Mesenteric fat pad (tissue), 1 donor: ENCODE results near the gene KCNT1. TPM values are rescaled to one million over a fixed set of nuclear protein-coding genes. Genes with fewer than 3 reads are reported as not detected.

ENCODE experiments used
- DNase-seq: peaks from one replicate; pipeline ENCODE4 v3.0.0-alpha.2; 2020; ENCODE audit warnings: low spot score
- total RNA-seq: library from RNA; stranded (reverse); fragmentation: NEBNext Ultra II Directional; extraction: Animal tissue kit (Norgen Biotek cat#: 25700); gene quantifications from one replicate; pipeline ENCODE4 v1.2.1, GENCODE V29; 2021
- donor health status: DM: yes; HTN: yes; CAD: no.

Gene KCNT1
- total RNA-seq, 1 donor from 2014 or later = 0.06 TPM

DNA sequence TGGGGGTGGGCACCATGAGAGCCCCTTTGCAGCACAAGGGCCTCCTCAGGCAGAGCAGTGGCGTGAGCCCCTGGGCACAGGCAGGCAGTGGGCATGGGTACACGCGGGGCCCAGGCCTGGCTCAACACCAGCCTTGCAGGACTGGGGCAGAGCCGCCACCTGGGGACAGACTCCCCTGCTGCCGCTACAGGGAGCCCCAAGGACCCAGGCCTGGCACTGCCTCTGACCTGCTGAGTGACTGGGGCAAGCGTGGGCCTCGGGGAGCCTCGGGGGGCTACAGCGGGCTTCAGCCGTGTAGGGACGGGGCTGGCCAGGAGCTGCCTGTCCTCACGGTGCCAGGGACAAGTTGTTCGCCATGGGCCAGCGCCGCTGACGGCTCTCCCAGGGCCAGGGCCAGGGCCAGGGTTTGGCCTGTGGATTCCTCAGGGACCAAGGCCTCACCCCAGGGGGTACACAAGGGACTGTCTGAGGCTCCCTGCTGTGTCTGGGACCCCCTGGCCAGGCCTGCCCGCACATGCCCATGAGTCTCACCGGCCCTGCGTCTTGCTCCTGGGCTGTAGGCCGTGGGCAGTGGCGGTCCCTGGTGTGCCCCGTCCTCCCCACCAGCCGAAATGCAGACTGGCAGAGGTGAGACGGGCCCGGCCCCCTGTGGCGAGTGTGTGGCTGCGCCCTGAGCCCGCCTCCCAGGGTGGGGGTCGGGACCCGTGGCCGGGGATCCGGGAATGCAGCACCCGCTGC lies 42.5 kb downstream of the KCNT1 start:
- no peak for DNase-seq

DNA sequence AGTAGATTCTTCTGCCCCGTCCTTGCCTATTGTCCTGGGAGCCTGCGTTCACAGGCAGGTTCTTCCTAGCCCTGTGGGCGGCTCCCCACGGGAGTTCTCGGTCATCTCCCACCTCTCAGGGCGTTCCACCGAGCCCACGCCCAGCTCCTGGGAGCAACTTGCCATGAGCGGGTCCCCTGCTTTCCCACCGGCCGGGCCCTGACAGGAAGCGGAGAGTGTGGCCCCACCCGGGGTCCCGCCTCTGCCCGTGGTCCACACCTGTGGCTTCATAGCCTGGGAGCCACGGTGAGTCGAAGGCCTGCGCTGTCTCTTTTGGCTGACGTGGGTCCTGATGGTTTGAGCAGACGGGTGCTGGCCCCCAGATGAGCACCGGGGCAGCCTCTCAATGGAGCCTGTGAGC lies 43.2 kb downstream of the KCNT1 start:
- no peak for DNase-seq

DNA sequence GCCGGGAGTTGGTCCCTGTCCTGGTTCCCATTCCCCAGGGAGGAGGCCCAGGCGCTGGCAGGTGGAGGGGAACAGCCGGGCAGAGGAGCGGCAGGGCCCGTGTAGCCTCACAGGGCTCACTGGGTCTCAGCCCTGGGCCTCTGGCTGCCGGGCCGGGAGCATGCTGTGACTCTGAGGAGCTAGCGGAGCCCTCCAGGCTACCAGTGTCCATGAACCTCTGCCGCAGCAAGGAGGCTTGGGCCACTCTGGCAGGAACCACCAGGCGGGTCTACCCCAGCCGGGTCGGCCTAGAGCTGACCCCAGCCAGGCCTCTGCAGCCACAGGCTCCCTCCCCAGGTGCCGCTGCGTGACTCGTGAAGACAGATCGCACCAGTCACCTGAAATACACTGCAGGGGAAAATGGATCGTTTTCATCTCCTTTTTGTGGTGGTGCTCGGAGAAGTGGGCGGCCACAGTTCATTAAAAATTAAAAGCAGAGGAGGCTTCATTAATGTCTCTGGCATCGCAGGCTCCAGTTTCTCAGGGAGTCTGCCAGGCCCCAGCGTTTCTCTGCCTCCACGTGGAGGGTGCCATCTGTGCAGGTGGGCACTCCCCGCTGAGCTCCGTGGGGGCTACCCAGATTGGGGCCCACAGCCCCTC lies 43.8 kb downstream of the KCNT1 start:
- no peak for DNase-seq

DNA sequence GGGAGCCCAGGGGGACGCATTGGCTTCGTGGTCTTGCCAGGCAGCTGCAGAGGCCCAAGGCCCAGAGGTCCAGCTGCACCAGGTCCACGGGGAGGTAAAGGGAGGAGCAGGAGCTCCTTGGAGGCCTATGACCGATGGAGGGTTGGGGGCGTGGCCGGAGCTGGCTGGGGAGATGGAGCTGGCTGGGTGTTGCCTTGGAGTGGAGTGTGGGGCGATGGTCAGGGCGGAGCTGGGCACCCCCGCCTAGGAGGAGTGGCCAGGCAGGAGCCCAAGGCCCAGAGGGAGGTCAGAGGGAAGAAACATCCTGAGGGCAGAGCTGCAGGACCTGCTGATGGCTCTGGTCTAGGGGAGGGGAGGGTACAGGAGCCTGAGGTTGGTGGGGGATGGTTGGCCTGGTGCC lies 44.6 kb downstream of the KCNT1 start:
- DNase-seq = no peak

DNA sequence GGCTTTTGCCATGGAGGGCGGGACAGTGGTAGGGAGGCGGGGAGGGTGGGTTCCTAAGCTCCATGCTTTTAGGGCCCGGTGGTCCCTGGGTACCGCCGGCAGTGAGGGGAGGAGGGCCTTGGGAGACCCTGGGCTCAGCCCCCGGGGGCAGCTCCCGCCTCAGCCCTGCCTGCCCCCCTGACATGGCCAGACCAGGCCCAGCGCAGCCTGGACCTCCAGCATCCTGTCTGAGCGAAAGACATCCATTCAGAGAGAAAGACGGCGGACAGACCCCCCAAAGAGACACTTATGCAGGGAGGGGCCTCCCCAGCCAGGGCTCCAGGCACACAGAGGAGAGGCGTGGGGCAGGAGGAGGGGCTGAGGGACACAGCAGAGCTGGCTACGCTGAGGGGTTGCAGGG lies 45.3 kb downstream of the KCNT1 start:
- DNase-seq = no peak

DNA sequence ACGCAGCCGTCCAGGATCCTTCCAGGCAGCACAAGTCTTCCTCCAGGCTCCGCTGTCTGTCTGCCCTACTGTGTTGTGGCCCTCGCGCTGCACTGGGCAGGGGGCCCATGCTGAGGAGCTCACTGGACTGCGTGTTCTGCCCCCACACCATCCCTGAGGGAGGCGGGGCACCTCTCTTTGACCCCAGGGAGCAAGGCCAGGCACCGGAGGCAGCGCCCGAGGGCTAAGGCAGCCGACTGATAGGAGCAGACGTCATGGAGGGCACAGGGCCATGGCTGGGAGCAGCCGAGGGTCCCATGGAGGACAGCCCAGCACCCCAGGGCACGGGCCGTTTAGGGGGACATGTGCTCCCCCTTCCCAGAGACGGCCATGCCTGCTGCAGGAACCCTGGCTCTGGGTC lies 46.7 kb downstream of the KCNT1 start:
- DNase-seq = no peak

DNA sequence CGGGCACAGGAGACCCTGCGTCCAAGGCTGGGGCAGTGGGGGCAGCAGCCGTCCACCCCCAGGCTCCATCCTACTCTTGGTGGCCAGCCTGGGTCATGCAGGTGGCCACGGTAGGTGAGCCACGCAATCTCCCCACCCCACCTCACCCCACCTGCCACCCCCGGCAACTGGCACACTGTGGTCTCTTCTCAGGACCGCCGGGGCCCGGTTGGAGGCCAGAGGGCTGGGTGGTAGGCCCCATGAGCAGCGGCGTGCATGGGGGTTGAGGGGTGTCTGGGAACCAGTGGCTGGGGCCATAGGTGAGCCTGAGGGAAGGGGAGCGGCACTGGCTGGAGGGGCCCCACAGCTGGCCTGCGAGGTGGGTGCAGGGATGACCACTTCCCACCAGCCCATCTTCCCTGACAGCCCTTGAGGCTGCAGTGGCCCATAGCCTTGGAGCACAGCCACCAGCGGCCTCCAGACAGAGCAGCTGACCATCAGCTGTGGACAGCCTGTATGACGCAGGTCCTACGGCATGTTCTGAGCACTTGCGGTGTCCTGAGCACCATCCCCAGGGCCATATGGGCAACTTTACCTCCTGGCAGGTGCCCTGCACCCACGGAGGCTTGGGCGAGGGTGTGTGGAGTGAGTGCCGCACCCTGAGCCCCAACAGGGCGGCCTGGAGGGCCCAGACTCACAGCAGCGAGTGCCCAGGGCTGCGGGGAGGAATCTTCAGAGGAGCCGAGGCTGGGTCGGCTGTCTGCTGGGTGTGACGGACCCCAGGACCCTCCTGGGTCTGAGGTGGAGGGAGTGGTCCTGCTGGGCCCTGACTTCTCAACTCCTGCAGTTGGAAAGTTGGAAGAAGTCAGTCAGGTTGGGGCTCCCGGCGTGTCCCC lies 47.4 kb downstream of the KCNT1 start:
- no peak for DNase-seq

DNA sequence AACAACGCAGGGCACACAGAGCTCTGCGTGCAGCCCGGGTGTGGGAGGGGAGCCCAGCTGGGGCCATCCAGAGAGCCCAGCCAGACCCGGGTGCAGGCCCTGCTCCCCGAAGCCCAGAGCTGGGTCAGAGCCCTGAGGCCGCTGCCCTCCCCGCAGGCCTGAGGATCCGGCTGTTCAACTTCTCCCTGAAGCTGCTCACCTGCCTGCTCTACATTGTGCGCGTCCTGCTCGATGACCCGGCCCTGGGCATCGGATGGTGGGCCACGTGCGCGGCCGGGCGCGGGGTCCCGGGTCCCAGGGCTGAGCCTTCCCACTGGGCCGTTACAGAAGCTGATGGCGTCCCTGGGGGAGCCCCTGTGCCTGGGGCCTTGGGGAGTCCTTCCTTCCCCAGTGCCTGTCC lies 48.8 kb downstream of the KCNT1 start:
- no peak for DNase-seq

DNA sequence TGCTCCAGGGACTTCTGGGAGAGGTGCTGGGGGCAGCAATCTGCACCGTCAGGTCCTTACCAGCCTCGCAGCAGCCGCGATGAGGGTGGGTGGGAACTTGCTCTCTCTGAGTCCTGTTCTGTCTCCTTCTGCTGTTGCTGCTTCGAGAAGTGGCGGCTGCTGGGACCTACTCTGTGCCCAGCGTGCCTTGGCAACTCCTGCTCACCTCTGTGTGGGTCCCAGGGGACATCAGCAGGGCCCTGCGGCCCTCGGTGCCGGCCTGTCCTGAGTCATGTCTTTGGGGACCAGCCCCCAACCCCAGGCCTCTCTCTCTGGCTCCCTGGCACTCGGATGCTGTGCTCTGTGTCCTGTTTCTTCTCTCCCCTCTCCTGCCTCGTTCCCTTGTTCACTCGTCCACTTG lies 49.5 kb downstream of the KCNT1 start:
- no peak for DNase-seq

DNA sequence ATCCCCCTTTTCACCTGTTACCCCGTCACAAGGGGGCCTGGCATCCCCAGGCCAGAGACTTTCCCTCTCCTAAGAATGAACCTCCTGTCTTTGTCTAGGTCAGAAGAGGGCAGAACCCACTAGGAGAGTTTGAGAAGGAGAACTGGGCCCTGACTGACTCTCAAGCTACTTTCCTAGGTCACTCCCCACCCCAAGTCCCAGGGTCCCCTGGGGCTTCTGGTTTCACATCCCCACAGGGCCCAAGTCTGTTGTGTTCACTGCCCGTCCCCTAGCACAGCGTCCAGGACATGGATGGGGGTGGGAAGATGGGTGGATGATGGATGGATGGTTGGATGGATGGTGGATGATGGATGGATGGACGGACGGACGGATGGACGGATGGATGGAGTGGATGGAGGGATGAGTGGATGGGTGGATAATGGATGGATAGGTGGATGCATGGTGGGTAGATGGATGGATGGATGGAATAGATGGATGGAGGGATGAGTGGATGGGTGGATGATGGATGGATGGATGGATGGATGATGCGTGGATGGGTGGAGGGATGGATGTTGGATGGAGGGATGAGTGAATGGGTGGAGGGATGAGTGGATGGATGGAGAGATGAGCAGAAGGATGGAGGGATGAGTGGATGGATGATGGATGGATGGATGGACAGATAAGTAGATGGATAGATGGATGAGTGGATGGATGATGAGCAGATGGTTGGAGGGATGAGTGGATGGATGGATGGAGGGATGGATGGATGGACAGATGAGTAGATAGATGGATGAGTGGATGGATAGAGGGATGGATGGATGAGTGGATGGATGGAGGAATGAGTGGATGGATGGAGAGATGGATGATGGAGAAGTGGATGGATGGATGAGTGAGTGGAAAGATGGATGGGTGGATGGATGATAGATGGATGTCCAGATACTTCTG lies 50.6 kb downstream of the KCNT1 start:
- DNase-seq = no peak

DNA sequence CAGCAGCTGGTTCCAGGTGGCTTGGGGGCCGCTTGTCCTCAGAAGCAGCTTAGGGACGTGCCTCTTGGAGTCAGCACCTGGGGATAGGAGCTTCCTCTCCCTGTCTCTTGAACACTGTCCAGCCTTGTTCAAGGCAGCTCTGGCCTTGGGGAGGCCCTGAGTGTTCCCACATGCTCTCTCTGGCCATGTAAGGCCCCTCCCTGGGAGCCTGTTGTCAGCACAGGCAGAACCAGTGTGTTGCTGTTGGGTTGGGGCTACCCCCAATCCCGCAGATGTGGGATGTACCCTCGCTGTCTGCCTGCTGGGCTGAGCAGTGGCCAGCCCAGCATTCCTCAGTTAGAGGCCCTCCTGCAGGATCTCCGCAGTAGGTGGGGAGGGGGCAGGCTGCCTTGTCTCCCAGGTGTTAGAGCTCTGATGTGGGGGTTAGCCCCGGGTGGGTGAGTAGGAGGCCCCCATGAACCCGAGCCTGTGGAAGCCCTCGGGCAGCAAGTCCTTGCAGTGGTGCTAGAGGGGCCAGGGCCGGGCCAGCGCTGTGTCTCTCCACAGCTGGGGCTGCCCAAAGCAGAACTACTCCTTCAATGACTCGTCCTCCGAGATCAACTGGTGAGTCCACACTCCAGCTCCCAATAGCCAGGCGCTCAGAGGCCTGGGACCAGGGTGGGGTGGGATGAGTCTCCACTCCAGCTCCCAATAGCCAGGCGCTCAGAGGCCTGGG lies 51.6 kb downstream of the KCNT1 start:
- no peak for DNase-seq

DNA sequence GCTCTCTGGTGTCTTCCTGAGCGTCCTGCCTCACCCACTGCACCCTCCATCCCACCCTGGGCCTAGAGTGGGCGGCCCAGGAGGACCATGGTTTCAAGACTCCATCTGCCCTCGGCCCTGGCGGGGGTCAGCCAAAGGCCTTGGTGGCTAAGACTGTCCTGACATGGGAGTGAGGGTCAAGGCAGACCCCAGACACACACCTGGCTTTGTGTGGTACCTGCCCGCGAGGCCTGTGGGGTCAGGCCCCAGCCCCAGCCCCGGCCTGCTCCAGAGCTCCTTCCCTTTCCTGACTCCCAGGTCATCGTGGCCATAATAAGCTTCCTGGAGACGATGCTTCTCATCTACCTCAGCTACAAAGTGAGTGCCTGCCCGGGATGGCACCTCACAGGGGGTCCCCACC lies 54.6 kb downstream of the KCNT1 start:
- no peak for DNase-seq

DNA sequence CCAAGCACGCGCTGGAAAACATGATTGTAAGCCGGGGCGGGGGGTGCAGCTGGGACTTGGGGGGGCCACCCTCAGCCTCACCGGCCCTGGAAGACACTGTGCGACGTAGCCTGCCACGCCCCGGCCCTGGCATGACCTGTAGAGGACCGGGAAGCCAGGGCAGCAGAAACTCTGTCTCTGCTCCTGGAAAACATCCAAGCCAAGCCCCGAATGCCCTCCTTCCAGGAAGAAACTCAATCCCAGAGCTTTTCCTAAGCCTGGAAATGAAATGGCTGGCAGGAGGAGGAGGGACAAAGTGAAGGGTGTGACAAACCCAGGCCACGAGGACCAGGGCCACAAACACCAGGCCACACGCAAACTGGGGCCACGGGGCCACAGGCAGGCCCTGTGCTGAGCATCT lies 55.4 kb downstream of the KCNT1 start:
- no peak for DNase-seq

DNA sequence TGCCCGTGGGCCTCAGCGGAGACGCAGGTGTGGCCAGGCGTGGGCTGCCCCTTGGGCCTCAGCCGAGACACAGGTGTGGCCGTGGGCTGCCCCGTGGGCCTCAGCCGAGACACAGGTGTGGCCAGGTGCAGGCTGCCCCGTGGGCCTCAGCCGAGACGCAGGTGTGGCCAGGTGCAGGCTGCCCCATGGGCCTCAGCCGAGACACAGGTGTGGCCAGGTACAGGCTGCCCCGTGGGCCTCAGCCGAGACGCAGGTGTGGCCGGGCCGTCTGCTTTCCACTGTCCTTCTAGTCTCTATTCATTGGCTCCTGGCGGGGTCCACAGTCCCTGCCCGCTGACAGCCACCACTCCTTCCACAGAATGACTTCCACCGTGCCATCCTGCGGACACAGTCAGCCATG lies 56.1 kb downstream of the KCNT1 start:
- DNase-seq = no peak

DNA sequence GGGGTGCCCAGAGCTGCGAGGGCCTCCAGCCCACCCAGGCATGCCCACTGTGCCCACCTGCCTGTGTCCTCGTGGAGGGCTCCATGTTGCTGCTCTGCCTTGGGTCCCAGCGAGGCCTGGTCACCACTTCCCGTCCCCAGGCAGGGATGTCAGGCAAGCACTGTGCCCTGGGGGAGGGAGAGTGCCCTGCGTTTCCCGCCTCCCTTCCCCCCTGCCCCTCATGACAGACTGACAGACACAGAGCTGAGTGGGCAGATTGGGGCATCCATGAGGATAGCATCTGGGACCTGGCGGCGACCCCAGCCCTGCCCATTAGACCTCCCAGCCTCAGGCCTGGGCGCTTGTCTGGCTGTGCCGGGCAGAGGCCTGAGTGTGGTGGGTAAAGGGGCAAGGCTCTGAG lies 56.9 kb downstream of the KCNT1 start:
- DNase-seq = no peak

DNA sequence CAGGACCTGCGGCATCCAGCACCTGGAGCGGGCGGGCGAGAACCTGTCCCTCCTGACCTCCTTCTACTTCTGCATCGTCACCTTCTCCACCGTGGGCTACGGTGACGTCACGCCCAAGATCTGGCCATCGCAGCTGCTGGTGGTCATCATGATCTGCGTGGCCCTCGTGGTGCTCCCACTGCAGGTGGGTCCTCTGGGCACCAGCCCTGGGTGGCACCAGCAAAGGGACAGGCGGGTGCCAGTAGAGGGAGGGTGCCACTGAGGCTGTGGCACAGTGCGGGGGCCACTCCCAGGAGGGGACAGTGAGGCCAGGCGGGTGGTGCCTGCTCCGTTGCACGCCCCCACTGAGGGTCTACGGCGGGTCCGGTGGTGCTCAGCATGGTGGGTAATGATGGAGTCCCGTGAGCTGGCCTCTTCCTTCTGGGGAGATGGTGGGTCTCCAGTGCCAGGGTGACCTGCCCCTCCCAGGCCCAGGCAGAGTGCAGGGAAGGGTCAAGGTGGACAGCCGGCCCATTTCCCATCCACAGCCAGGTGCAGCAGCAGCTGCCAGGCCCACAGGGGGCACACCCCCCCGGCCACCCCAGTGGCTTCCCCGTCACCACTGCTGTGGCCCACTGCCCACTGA lies 57.8 kb downstream of the KCNT1 start:
- no peak for DNase-seq

DNA sequence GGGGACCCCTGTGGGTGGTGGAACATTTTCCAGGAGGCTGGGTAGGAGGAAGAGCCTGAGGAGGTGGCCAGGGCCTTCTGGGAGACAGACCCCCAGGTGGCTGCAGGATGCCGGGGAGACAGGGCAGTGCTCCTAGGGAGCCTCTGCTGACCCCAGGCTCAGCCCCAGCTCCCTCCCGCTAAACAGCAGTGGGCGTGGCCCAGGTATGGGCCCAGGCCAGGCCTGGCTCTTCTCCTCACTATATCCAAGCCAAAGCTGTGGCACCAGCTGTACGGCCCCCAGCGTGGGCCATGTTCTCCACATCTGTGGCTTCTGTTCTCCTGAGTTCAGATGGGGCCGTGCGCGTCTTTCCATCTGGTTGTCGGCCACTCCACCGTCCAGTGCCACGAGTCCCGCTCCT lies 58.5 kb downstream of the KCNT1 start:
- no peak for DNase-seq

DNA sequence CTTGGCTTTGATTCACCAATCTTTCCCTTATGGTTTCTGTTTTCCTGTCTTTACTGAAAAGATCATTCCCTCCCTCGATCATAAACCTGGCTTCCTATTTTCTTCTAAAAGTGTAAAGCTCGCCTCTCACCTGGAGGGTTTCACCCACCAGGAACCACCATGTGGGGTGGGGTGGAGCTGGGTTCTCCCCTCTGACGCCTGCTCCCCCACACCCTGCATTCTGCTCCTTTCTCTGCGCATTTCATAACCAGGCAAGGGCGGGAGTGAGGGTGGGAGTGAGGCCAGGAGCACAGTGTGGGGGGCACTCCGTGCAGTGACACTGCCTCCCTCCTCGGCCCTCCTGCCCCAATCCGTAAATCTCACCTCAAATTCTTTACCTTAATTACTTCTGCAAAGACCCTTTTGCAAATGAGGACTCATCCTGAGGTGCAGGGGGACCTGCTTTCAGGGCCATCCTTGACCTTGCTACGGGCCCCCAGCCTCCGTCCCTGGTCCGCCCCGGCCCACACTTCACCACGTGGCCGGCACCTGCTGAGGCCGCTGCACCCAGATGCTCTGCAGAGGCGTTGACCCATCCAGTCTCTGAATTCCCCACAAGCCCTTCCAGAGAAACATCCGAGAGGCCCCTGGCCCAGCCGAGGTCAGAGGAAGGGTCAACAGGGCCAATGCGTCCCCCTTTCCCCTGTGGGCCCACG lies 59.3 kb downstream of the KCNT1 start:
- no peak for DNase-seq

DNA sequence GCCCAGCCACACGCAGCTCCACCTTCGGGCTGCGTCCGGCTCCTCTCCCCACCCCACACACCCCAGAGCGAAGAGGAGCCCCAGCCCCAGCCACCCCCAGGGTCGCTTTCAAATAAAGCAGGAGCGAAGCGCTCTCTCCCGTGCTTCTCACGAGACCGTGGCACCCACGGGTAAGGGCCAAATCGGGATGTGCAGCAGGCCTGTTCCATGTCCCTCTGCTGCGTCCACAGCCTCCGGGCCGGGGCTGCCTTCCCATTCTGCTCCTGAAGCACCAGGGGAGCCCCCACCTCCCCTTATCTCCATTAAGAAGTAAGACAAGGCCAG lies 59.8 kb downstream of the KCNT1 start:
- no peak for DNase-seq

DNA sequence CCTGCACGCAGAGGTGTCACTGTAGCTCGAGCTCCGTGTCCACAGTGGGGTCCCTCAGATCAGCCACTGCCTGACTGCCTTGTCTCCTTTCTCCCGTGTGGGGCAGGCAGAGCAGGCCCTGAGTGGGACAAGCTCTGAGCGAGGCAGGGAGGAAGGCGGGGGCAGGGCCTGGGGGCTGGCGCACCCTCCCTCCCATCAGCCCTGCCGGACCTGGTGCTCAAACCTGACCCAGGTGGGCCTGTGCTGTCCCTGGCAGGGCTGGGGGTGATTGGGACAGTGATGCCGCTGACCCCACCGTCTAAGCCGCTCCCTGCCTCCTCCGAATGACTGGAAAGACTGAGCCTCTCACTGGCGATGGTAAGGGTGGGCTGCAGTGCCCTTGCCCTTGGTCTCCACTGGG lies 60.9 kb downstream of the KCNT1 start:
- no peak for DNase-seq
